Panc1 (cell line): ENCODE data around the gene MGAT5. TPM values are rescaled to one million over a fixed set of nuclear protein-coding genes. Genes with fewer than 3 reads are reported as not detected.

Source experiments
- ATAC-seq: fragments of 200-7000 bp; cut with Tn5 transposase; 2 replicates; pipeline ENCODE4 v1.9.1; 2020; ENCODE audit warnings: mild to moderate bottlenecking, moderate library complexity
- BruUV-seq: library from RNA; stranded (reverse); fragments of 400-500 nt; replicated peaks from 2 replicates; lab custom pipeline; 2021; lab: Mats Ljungman, UMichigan
- CTCF ChIA-PET: fragments of 300-600 bp; sonication (Branson Sonifier 250); formaldehyde crosslinking; loops from one replicate; lab custom pipeline; 2022; ENCODE audit warnings: antibody characterized with exemption; lab: Charles Lee
- POLR2A ChIA-PET: fragments of 300-600 bp; sonication (Branson Sonifier 250); formaldehyde crosslinking; loops from one replicate; lab custom pipeline; 2022; ENCODE audit warnings: antibody characterized with exemption; lab: Charles Lee
- DNase-seq: peaks from one replicate; pipeline ENCODE4 v3.0.0-alpha.2; 2010; ENCODE audit warnings: low read depth, low spot score
- H3K27ac ChIP-seq: 2 replicates; pipeline ENCODE4 v1.5.1; 2011; ENCODE audit warnings: mild to moderate bottlenecking, low read length, inconsistent platforms
- H3K27me3 ChIP-seq: fragments of 200-500 bp; sonication (Bioruptor generic); 2 replicates; pipeline ENCODE4 v1.6.0; 2014; ENCODE audit warnings: low read length, inconsistent platforms; ENCODE audit not compliant: control insufficient read depth, insufficient read depth
- H3K36me3 ChIP-seq: fragments of 200-500 bp; sonication (Bioruptor generic); 2 replicates; pipeline ENCODE4 v1.5.1; 2014; ENCODE audit warnings: inconsistent platforms, mild to moderate bottlenecking, low read length, moderate library complexity; ENCODE audit not compliant: control insufficient read depth, insufficient read depth
- H3K4me1 ChIP-seq: 2 replicates; pipeline ENCODE4 v1.5.1; 2011; ENCODE audit warnings: inconsistent platforms, mild to moderate bottlenecking, low read length, moderate library complexity; ENCODE audit not compliant: control insufficient read depth, insufficient read depth
- H3K4me3 ChIP-seq, 2 experiments: 2 replicates each; pipeline ENCODE4 v1.5.1; 2011 to 2012; ENCODE audit warnings: low read depth in 2 of 2, low read length in 2 of 2, mild to moderate bottlenecking in 2 of 2, inconsistent platforms in 1 of 2, moderate library complexity in 1 of 2
- H3K9me3 ChIP-seq: fragments of 200-500 bp; sonication (Bioruptor generic); 2 replicates; pipeline ENCODE4 v1.5.1; 2014; ENCODE audit warnings: low read depth, mild to moderate bottlenecking, inconsistent platforms, low read length, moderate library complexity; ENCODE audit not compliant: control insufficient read depth, insufficient read depth
- CTCF ChIP-seq: fragments of 450-650 bp; IDR thresholded peaks from 2 replicates; pipeline ENCODE4 v1.5.1; 2017; ENCODE audit warnings: mild to moderate bottlenecking
- POLR2AphosphoS5 ChIP-seq: IDR thresholded peaks from 2 replicates; pipeline ENCODE4 v1.6.1; 2012; ENCODE audit warnings: mild to moderate bottlenecking, low read depth, low read length, moderate library complexity
- SIN3A ChIP-seq: IDR thresholded peaks from 2 replicates; pipeline ENCODE4 v1.6.1; 2012; ENCODE audit warnings: low read depth, mild to moderate bottlenecking, low read length, moderate library complexity, borderline replicate concordance; ENCODE audit not compliant: insufficient read depth
- TCF7L2 ChIP-seq: IDR thresholded peaks from 2 replicates; pipeline ENCODE4 v1.6.1; 2011; ENCODE audit warnings: mild to moderate bottlenecking, low read depth, low read length, inconsistent platforms
- in situ Hi-C: cut with HindIII; loops from 2 replicates; pipeline ENCODE4 v1.10.0; 2016; ENCODE audit warnings: low sequenced_read_pairs, low pct_unique_long_range_greater_than_20kb
- intact Hi-C: fragments of 100-400 bp; cut with micrococcal nuclease; formaldehyde crosslinking; loops from one replicate; pipeline ENCODE4 v1.10.0; 2022; ENCODE audit not compliant: unreplicated experiment
- total RNA-seq: library from RNA; stranded (reverse); gene quantifications from one replicate; pipeline ENCODE4 v1.2.1, GENCODE V29; 2021; ENCODE audit not compliant: unreplicated experiment
- TF ChIP-seq, protein P1 (sequence below), 2 experiments: IDR thresholded peaks; 2 replicates each; pipeline ENCODE4 v1.6.1; 2011 to 2012; ENCODE audit warnings: low read depth in 2 of 2, control low read depth in 1 of 2, low read length in 1 of 2, mild to moderate bottlenecking in 1 of 2, moderate library complexity in 1 of 2; ENCODE audit not compliant: insufficient read depth in 1 of 2

Gene MGAT5
- total RNA-seq, 1 experiment from 2014 or later = 22.1 TPM

GRCh38 chr2:134421556-134422328, 167.9 kb downstream of the MGAT5 start:
- ATAC-seq (no peak), DNase-seq (no peak)
- ChIA-PET CTCF (interaction anchor here (0.7 kb wide), 1 partner anchor 46 kb away, joined by 3 read pairs; no protein-coding TSS in a partner anchor), POLR2A (no interaction called here)
- no peak overlapping the region for H3K4me3 ChIP-seq
- BruUV-seq = no TSS peak
- intact Hi-C loops = no loop called here
- in situ Hi-C loops = no loop called here
- no peaks in the 10 kb centered on the region for H3K4me1 ChIP-seq
- H3K9me3 ChIP-seq = no peaks in the 10 kb centered on the region
- H3K27ac ChIP-seq = no peak overlapping the region
- TF ChIP-seq, protein P1, sequence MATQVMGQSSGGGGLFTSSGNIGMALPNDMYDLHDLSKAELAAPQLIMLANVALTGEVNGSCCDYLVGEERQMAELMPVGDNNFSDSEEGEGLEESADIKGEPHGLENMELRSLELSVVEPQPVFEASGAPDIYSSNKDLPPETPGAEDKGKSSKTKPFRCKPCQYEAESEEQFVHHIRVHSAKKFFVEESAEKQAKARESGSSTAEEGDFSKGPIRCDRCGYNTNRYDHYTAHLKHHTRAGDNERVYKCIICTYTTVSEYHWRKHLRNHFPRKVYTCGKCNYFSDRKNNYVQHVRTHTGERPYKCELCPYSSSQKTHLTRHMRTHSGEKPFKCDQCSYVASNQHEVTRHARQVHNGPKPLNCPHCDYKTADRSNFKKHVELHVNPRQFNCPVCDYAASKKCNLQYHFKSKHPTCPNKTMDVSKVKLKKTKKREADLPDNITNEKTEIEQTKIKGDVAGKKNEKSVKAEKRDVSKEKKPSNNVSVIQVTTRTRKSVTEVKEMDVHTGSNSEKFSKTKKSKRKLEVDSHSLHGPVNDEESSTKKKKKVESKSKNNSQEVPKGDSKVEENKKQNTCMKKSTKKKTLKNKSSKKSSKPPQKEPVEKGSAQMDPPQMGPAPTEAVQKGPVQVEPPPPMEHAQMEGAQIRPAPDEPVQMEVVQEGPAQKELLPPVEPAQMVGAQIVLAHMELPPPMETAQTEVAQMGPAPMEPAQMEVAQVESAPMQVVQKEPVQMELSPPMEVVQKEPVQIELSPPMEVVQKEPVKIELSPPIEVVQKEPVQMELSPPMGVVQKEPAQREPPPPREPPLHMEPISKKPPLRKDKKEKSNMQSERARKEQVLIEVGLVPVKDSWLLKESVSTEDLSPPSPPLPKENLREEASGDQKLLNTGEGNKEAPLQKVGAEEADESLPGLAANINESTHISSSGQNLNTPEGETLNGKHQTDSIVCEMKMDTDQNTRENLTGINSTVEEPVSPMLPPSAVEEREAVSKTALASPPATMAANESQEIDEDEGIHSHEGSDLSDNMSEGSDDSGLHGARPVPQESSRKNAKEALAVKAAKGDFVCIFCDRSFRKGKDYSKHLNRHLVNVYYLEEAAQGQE (IDR thresholded peaks at IDR 0.05; ENCODE audit: insufficient read depth in 1 of 2, low read depth in 2 of 2, low read length in 1 of 2) = no peak
- TF ChIP-seq TCF7L2 (no peak), CTCF (no peak), SIN3A (no peak), POLR2AphosphoS5 (no peak)
- no peaks in the 10 kb centered on the region for H3K27me3 ChIP-seq
- no peaks in the 10 kb centered on the region for H3K36me3 ChIP-seq

- Histone ChIP-seq H3K27ac (no peak overlapping the region), H3K27me3 (no peaks in the 10 kb centered on the region), H3K4me3 (no peak overlapping the region), H3K9me3 (no peaks in the 10 kb centered on the region), H3K4me1 (no peaks in the 10 kb centered on the region), H3K36me3 (no peaks in the 10 kb centered on the region; the same call in 1 of the 2 replicates)
- no peak for ATAC-seq
- no peak for DNase-seq
- intact Hi-C loops (no loop called here), in situ Hi-C loops (no loop called here)
- ChIA-PET POLR2A (no interaction called here), CTCF (no interaction called here)
- TF ChIP-seq TCF7L2 = no peak
- no peak for TF ChIP-seq CTCF
- TF ChIP-seq, protein P1 (IDR thresholded peaks at IDR 0.05; ENCODE audit: insufficient read depth in 1 of 2, low read depth in 2 of 2, low read length in 1 of 2) = no peak
- TF ChIP-seq SIN3A = no peak
- no peak for TF ChIP-seq POLR2AphosphoS5
- no TSS peak for BruUV-seq
Measured at GRCh38 chr2:134425724-134426496, 172.0 kb downstream of the MGAT5 start.
